ENCODE measurements around the gene DENND1B. TPM values are rescaled to one million over a fixed set of nuclear protein-coding genes. Genes with fewer than 3 reads are reported as not detected.

Gene DENND1B
- total and polyA plus RNA-seq, 3 donors from 2014 or later: 7.2 to 11.6 (median 11.6) TPM

DNA sequence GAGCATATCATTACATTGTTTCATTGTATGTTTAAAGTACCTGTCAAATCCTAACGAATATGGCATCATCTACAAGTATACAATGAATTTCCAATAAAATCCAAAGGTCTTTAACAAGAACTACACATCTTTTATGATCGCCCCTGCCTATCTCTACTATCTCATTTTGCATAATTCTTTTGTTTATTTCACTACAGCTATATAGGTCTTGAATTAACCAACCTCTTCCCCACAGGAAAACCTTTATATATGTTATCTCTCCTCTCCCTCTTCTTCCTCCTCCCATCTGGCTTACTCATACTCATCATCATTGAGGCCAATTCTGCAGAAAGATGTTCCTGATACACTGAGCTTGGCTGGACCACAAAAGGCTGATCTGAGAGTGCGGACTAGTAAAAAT lies 175.5 kb downstream of the DENND1B start:
- Histone ChIP-seq H3K27ac (no peak overlapping the region), H3K9me3 (no peaks in the 10 kb centered on the region), H3K27me3 (no peaks in the 10 kb centered on the region), H3K36me3 (ENCODE audit: low read depth, missing control alignments) (no peaks in the 10 kb centered on the region), H3K4me1 (no peaks in the 10 kb centered on the region), H3K4me3 (no peak overlapping the region)
- TF ChIP-seq POLR2A (IDR thresholded peaks at IDR 0.05): no peak
- TF ChIP-seq, protein P1, sequence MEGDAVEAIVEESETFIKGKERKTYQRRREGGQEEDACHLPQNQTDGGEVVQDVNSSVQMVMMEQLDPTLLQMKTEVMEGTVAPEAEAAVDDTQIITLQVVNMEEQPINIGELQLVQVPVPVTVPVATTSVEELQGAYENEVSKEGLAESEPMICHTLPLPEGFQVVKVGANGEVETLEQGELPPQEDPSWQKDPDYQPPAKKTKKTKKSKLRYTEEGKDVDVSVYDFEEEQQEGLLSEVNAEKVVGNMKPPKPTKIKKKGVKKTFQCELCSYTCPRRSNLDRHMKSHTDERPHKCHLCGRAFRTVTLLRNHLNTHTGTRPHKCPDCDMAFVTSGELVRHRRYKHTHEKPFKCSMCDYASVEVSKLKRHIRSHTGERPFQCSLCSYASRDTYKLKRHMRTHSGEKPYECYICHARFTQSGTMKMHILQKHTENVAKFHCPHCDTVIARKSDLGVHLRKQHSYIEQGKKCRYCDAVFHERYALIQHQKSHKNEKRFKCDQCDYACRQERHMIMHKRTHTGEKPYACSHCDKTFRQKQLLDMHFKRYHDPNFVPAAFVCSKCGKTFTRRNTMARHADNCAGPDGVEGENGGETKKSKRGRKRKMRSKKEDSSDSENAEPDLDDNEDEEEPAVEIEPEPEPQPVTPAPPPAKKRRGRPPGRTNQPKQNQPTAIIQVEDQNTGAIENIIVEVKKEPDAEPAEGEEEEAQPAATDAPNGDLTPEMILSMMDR (IDR thresholded peaks at IDR 0.05): no peak
- intact Hi-C loops (cut with DNase I; ENCODE audit: low total_unique reads): no loop called here
- DNase-seq: no peak
- 87 to 93% methylated on average over 3 of the region's 3 CpGs for WGBS, 2 donors

DNA sequence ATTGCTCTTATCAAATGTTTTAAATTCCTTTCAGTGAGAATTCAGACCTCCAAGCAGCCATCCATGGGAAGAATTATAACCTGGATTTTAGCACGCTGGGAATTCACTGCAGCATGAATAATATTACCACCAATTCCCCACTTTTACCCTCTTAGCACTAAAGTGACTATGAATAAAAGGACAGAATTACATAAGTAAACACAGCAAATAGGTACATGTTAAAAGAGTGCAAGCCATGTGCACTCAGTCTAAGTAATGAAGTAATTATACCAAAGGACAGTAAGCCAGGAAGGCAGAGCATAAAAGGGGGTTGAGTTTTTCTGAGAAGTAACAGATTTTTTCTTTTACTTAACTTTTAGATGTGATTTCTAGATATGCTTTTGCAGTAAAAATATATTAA lies 176.3 kb downstream of the DENND1B start:
- no peaks in the 10 kb centered on the region for H3K4me1 ChIP-seq
- 79 to 93% methylated on average over 1 of the region's 1 CpG for WGBS, 2 donors
- intact Hi-C loops (cut with DNase I; ENCODE audit: low total_unique reads): no loop called here

DNA sequence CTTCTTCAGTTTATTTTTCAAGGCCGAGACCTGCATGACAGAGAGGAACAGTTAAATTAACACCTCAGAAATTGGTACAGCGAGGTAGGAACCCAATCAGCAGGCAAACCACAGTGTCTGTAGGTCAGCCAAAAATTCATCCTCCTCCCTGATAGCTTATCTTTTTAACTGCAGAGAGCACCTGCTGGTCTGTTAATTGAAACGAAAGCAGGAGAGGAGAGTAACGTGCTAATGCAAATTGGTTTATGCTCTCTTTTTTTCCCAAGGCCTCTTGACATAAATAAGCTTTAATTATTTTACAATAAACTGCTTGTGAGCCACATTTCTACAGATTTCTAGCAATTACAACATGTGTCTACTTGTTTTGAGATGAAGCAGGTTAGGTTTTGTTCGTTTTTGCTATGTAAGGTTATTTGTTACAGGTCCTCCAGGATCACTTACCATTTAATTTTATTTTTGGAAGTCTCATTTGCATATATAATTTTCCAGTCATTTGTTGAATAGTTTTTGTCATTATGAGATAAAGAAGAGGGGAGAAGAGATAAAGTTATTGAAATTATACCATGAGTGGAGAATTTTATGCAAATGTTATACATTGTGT lies 179.9 kb downstream of the DENND1B start:
- H3K27me3 ChIP-seq: no peaks in the 10 kb centered on the region
- 61 to 67% methylated on average over 5 of the region's 5 CpGs for WGBS, 2 donors
- no peak for TF ChIP-seq POLR2A (IDR thresholded peaks at IDR 0.05)
- TF ChIP-seq, protein P1 (IDR thresholded peaks at IDR 0.05): no peak
- no peak overlapping the region for H3K27ac ChIP-seq
- H3K36me3 ChIP-seq (ENCODE audit: low read depth, missing control alignments): no peaks in the 10 kb centered on the region
- H3K9me3 ChIP-seq: no peaks in the 10 kb centered on the region
- H3K4me1 ChIP-seq: no peaks in the 10 kb centered on the region
- intact Hi-C loops (cut with DNase I; ENCODE audit: low total_unique reads): no loop called here
- no peak for DNase-seq
- no peak overlapping the region for H3K4me3 ChIP-seq

More for the DNA sequence above, 176.3 kb downstream of the DENND1B start:
- H3K4me3 ChIP-seq: no peak overlapping the region
- no peaks in the 10 kb centered on the region for H3K36me3 ChIP-seq (ENCODE audit: low read depth, missing control alignments)
- TF ChIP-seq, protein P1 (IDR thresholded peaks at IDR 0.05): no peak
- no peak for TF ChIP-seq POLR2A (IDR thresholded peaks at IDR 0.05)
- H3K27me3 ChIP-seq: no peaks in the 10 kb centered on the region
- no peak for DNase-seq
- H3K27ac ChIP-seq: no peak overlapping the region
- H3K9me3 ChIP-seq: no peaks in the 10 kb centered on the region

DNA sequence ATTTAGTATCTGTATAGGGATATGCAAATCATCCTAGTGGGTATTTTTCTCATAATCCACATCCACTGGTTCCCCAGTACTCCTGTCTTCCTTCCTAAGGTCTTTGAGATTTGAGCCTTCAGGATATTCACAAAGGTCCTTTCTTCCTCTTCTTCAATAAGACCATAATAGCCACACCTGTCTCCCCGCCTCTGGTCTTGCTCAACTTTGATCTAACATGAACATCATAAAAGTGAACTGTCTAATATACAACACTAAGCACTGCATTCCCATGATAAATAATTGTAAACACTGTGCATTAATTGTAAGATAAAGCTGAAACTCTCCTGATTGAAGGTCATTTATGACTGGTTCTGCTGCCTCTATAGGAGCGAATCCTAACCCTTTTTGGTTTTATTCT lies 184.6 kb downstream of the DENND1B start:
- no peak for DNase-seq
- H3K36me3 ChIP-seq (ENCODE audit: low read depth, missing control alignments): no peaks in the 10 kb centered on the region
- no peaks in the 10 kb centered on the region for H3K9me3 ChIP-seq
- H3K27ac ChIP-seq: no peak overlapping the region
- no peaks in the 10 kb centered on the region for H3K27me3 ChIP-seq
- H3K4me1 ChIP-seq: no peaks in the 10 kb centered on the region
- no peak overlapping the region for H3K4me3 ChIP-seq
- intact Hi-C loops (cut with DNase I; ENCODE audit: low total_unique reads): no loop called here
- WGBS, 2 donors: 95 to 98% methylated on average over 2 of the region's 2 CpGs
- TF ChIP-seq, protein P1 (IDR thresholded peaks at IDR 0.05): no peak
- no peak for TF ChIP-seq POLR2A (IDR thresholded peaks at IDR 0.05)

DNA sequence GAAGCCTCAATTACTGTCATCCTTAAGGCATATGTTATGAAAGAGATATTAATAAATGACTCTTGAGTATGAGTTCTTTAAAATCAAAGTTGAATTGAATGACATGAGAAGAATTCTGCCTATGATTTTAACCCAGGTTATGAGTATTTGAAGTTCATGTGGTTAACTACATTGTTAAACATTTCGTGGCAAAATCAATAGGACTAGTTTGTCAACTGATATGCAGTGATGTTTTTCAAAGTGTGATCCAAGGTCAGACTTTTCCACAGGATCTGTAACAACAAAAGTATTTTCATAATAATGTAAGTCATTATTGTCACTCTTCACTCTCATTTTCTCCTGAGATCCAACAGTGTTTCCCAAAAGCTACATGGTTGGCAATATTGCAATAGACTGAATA lies 189.5 kb downstream of the DENND1B start:
- intact Hi-C loops (cut with DNase I; ENCODE audit: low total_unique reads): no loop called here
- TF ChIP-seq, protein P1 (IDR thresholded peaks at IDR 0.05): no peak
- TF ChIP-seq POLR2A (IDR thresholded peaks at IDR 0.05): no peak
- H3K27me3 ChIP-seq: no peaks in the 10 kb centered on the region
- no peak for DNase-seq
- H3K4me3 ChIP-seq: no peak overlapping the region
- no peak overlapping the region for H3K27ac ChIP-seq
- H3K9me3 ChIP-seq: no peaks in the 10 kb centered on the region
- H3K4me1 ChIP-seq: no peaks in the 10 kb centered on the region
- H3K36me3 ChIP-seq (ENCODE audit: low read depth, missing control alignments): no peaks in the 10 kb centered on the region
- 64 to 100% methylated on average over 1 of the region's 1 CpG for WGBS, 2 donors

Measured in testis (tissue), 3 donors.